ENCODE measurements around the gene TUBB.
"Not testable (repeated sequence)": the region's sequence is repeated elsewhere in the genome, so short reads cannot be mapped to it uniquely, and the experiment has no call there.

TUBB gene

DNA sequence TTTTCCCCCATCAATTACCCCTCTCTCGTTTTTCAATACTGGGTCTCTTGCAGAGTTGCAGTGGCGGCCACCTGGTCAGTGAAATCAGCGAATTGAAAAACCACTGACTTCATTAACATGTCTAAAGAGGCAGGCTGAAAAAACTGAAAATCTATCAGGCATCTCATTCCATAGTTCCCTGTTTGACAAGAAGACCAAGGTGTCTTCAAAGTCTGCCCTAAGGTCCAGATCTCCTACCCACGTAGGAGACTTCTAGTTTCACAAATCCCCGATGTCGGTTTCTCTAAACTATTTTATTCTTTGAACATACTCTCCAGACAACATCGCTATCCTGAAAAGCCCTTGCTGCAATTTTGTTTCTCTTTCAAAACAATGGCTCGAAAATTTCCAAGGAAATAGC lies 796 bp upstream of the TUBB start:
- DNase-seq (ENCODE audit: low read depth), result no peak

DNA sequence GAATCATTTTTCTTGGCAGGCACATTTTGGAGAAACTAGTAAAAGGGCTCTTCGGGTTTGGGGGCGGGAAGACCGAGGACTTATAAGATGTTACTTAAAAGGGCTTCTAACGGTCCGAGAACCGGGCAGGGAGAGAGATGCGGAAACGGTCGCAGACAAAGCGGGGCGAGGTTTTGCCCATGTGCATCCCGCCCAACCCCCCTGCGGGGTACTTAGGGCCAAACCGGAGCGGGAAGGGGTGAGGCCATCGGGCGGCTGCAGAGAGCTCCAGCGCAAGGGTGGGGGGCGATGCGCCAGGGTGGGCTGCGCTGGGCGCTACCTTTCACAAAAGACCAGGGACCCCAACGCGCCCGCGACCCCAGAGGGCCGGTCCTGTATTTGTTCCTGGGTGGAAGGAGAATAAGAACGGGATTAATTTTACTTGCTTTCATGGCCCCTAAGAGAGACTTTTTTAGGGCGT lies 616 bp downstream of the TUBB start:
- DNase-seq (ENCODE audit: low read depth), result no peak

GRCh38 chr6:30721198-30722024 lies 1.3 kb downstream of the TUBB start:
- peak; percentile 78 for DNase-seq (ENCODE audit: low read depth)

DNA sequence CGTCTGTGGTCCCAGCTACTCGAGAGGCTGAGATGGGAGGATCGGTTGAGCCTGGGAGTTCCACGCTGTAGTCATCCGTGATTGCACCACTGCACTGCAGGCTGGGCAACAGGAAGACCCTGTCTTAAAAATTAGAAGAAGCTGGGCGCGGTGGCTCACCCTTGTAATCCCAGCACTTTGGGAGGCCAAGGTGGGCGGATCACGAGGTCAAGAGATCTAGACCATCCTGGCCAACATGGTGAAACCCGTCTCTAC lies 1.8 kb downstream of the TUBB start:
- not testable (repeated sequence) for DNase-seq (ENCODE audit: low read depth)

GRCh38 chr6:30722280-30723112 lies 2.3 kb downstream of the TUBB start:
- DNase-seq (ENCODE audit: low read depth), result no peak

DNA sequence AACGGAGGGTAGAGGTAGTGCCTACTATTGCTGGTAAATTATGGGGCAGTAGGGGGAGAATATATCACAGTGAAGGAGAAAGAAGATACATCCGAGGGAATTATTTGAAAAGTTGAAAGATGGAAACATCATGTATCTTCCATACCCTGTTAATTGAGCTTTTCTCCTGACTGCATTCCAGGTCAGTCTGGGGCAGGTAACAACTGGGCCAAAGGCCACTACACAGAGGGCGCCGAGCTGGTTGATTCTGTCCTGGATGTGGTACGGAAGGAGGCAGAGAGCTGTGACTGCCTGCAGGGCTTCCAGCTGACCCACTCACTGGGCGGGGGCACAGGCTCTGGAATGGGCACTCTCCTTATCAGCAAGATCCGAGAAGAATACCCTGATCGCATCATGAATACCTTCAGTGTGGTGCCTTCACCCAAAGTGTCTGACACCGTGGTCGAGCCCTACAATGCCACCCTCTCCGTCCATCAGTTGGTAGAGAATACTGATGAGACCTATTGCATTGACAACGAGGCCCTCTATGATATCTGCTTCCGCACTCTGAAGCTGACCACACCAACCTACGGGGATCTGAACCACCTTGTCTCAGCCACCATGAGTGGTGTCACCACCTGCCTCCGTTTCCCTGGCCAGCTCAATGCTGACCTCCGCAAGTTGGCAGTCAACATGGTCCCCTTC lies 3.1 kb downstream of the TUBB start:
- not testable (repeated sequence) for DNase-seq (ENCODE audit: low read depth)

DNA sequence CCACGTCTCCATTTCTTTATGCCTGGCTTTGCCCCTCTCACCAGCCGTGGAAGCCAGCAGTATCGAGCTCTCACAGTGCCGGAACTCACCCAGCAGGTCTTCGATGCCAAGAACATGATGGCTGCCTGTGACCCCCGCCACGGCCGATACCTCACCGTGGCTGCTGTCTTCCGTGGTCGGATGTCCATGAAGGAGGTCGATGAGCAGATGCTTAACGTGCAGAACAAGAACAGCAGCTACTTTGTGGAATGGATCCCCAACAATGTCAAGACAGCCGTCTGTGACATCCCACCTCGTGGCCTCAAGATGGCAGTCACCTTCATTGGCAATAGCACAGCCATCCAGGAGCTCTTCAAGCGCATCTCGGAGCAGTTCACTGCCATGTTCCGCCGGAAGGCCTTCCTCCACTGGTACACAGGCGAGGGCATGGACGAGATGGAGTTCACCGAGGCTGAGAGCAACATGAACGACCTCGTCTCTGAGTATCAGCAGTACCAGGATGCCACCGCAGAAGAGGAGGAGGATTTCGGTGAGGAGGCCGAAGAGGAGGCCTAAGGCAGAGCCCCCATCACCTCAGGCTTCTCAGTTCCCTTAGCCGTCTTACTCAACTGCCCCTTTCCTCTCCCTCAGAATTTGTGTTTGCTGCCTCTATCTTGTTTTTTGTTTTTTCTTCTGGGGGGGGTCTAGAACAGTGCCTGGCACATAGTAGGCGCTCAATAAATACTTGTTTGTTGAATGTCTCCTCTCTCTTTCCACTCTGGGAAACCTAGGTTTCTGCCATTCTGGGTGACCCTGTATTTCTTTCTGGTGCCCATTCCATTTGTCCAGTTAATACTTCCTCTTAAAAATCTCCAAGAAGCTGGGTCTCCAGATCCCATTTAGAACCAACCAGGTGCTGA lies 3.9 kb downstream of the TUBB start:
- DNase-seq (ENCODE audit: low read depth), result not testable (repeated sequence)

GRCh38 chr6:30724906-30725667 lies 4.9 kb downstream of the TUBB start:
- DNase-seq (ENCODE audit: low read depth), result no peak

DNA sequence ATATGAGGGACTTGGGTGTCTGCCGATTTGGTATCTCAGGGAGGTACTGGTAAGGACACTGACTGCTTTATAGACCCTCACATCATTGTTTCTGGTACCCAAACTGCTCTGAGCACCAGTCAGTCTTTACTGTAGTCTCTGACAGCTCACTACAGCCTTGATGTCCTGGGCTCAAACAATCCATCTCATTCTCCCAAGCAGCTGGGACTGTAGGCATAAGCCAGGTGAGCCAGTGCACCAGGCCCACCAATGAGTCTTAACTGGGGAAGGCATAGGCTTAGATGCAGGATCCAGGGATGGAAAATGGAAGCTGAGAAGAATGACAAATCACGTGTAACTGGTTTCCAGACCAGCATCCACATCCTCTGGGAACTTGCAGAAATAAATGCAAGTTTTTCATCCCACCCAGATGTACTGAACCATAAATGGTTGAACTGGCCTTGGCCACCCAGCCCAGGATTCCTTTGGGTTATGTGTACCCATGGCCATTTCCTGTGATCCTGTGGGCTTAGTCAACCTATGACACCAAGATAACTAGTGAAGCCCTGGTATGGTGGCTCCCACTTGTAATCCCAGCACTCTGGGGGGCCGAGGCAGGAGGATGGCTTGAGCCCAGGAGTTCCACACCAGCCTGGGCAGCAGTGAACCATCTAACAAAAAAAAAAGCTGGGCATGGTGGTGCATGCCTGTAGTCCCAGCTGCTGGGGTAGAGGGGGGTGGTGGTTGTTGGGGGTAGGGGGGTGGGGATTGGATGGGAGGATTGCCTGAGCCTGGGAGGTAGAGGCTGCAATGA lies 5.8 kb downstream of the TUBB start:
- no peak for DNase-seq (ENCODE audit: low read depth)

GRCh38 chr6:30726506-30727413 lies 6.6 kb downstream of the TUBB start:
- no peak for DNase-seq (ENCODE audit: low read depth)

GRCh38 chr6:30727920-30728553 lies 7.9 kb downstream of the TUBB start:
- DNase-seq (ENCODE audit: low read depth), result no peak

DNA sequence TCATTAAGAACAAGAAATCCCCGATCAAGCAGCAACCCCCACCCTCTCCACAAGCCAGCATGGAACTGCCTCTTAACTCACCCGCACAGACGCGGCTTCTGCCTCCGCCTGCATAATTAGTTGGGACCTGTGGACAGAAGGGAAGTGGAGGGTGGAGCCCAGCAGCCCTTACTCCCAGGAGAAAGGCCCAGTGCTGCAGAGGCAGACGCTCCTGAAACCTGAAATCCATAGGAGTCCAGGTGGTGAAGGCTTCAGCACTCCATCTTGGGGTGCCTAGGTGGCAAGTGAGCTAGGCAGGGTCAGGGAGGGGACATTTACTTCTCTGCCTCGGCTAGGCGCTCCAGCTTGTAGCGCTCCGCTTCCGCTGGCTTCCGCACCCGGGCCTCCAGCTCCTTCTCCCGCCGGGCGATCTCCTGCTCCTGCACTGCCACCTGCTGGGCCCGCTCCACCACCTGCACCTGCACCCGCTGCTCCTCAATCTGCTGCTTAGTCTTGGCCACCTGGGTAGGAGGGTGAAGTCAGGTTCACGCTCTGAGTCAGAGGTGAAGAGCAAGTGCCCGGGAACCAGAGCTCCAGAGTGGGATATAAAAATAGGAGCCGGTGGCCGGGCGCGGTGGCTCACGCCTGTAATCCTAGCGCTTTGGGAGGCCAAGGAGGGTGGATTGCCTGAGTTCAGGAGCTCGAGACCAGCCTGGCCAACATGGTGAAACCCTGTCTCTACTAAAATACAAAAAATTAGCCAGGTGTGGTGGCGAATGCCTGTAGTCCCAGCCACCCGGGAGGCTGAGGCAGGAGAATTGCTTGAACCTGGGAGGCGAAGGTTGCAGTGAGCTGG lies 10.7 kb downstream of the TUBB start:
- DNase-seq (ENCODE audit: low read depth), result no peak

- no peak for DNase-seq (ENCODE audit: low read depth)
These were observed 12.2 kb downstream of the TUBB start for GRCh38 chr6:30732237-30732943.

GRCh38 chr6:30735668-30736314 lies 15.6 kb downstream of the TUBB start:
- DNase-seq (ENCODE audit: low read depth), result no peak

- DNase-seq (ENCODE audit: low read depth), result no peak
These were observed 18.4 kb downstream of the TUBB start for GRCh38 chr6:30738532-30738931.

DNA sequence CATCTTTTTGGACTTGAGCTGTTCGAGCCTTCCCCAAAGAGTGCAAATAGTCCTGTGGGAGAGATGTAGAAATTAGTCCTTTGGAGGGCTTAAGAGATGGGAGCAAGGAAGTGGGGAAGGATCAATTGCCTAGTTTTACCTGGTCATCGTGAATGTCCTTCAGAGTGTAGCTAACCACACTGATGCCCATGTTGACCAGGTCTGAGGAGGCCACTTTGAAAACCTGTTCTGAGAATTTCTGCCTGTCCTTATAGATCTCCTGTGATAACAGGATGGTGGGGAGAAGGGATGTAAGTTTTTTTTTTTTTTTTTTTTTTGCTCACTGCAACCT lies 20.4 kb downstream of the TUBB start:
- DNase-seq (ENCODE audit: low read depth), result no peak
